GM18870 (cell line): Measurements from ENCODE around the gene GREB1.

Experiments
- ATAC-seq: cut with Tn5 transposase; IDR thresholded peaks from one replicate; pipeline ENCODE4 v1.9.1; 2021; ENCODE audit warnings: moderate library complexity; ENCODE audit not compliant: unreplicated experiment

The GREB1 gene

GRCh38 chr2:11596801-11597200 lies 63.0 kb downstream of the GREB1 start:
- ATAC-seq = no peak

- ATAC-seq = no peak
Measured at GRCh38 chr2:11597538-11598225, 63.8 kb downstream of the GREB1 start.

- no peak for ATAC-seq
Measured at GRCh38 chr2:11598228-11598731, 64.4 kb downstream of the GREB1 start.

DNA sequence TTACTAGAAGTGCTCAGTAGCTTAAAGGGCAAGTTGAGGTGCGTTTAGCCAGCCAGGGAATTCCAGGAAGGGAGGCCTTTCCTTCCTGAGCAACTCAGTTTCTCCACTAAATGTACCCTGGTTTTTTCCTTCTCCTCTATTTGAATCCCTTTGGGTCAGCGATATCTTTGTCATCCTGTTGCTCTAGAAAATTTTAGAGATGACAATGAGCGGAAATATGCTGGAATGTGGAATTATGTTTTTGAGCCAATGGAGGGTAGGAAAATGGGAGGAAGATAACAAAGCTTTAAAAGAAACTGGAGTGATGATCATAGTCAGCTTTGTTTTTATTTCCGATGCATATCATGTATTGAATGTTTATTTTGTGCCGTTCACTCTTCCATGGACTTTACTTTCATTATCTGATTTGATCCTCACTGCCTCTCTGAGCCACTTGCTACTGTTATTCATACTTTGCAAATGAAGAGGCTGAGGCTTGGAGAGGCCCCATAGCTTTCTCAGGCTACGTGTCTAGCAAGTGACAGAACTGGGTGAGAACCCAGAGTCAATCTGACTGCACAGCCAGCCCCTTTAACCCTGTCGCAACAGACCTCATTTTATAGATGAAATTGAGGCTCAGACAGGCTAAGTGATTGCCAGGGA lies 68.8 kb downstream of the GREB1 start:
- no peak for ATAC-seq

GRCh38 chr2:11610624-11611242 lies 76.9 kb downstream of the GREB1 start:
- ATAC-seq = no peak

- no peak for ATAC-seq
Measured at GRCh38 chr2:11611251-11611650, 77.4 kb downstream of the GREB1 start.

- no peak for ATAC-seq
Measured at GRCh38 chr2:11612553-11613215, 78.8 kb downstream of the GREB1 start.

- ATAC-seq = no peak
Measured at GRCh38 chr2:11613297-11613696, 79.5 kb downstream of the GREB1 start.

DNA sequence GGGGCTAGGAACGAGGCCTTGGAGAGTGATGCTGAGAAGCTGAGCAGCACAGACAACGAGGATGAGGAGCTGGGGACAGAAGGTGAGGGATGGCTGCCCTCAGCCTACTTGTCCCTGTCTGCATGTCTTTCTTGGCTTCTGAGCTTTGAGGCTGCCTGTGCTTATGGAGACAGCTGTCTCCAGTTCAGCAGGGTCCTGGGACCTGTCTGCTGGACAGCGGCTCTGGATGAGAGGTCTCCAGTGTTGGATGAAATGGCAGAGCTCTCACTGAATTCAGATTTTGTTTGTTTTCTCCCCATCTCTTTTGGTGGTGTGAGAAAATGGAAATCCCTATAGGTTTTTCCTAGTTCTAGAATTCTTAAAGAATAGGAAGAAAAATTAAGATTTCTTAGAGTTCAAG lies 81.4 kb downstream of the GREB1 start:
- ATAC-seq = no peak

DNA sequence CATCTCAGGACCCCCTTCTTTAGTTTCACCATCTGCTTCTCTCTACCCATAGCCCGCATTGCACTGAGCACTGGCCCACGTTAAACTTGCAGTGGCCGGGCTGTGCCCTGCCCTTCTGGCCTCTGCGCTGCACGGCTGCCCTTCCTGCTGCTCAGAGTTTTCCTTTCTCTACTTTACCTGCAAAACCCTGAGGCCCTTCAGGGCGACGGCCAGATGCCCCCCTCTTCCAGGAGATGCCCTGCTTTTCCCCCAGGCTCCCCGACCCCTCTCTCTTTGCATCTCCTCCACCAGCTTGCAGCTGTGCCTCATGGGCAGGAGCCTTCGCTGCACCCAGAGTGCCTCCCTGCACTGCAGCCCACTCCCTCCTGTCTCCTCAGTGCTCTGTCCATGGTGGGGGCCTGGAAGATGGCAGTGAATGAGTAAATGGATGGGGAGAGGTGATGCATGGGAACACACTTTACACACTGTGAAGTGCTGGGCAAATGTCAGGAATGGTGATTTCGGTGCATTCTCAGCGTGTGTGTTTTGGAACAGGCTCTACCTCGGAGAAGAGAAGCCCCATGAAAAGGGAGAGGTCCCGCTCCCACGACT lies 82.3 kb downstream of the GREB1 start:
- no peak for ATAC-seq

GRCh38 chr2:11616851-11617415 lies 83.1 kb downstream of the GREB1 start:
- ATAC-seq = no peak

DNA sequence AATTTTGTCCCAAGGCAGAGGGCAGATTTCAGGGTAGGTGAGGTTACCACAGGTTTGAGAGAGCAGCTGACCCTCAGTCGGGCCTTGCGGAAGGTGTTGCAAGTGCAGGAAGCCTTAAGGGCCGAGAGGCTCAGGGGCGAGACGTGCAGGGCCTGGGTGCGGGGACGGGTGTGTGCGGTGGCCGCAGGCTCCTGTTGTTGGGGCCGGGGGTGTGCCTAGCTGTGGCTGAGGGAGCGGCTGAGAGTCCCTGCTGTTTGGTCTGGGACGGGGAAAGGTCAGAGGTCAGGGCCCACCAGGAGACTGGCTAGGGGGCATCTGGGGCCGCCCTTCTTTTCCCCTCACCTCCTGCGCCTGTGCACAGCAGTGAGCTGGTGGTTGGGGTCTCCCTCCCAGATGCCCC lies 83.7 kb downstream of the GREB1 start:
- no peak for ATAC-seq

- no peak for ATAC-seq
Measured at GRCh38 chr2:11617984-11618707, 84.3 kb downstream of the GREB1 start.

DNA sequence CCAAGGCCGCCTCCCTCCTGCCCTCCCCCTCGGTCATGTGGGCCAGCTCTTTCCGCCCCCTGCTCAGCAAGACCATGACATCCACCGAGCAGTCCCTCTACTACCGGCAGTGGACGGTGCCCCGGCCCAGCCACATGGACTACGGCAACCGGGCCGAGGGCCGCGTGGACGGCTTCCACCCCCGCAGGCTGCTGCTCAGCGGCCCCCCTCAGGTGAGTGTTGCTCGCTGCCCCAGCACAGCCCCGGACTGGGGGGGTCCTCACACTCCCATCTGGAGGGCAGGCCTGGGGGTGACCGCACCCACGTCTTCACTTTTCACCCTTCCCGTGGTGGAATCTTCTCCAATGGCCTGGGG lies 84.8 kb downstream of the GREB1 start:
- no peak for ATAC-seq

- ATAC-seq = no peak
Measured at GRCh38 chr2:11621410-11621809, 87.6 kb downstream of the GREB1 start.

- ATAC-seq = no peak
Measured at GRCh38 chr2:11622611-11623010, 88.8 kb downstream of the GREB1 start.

GRCh38 chr2:11624893-11625292 lies 91.0 kb downstream of the GREB1 start:
- no peak for ATAC-seq

DNA sequence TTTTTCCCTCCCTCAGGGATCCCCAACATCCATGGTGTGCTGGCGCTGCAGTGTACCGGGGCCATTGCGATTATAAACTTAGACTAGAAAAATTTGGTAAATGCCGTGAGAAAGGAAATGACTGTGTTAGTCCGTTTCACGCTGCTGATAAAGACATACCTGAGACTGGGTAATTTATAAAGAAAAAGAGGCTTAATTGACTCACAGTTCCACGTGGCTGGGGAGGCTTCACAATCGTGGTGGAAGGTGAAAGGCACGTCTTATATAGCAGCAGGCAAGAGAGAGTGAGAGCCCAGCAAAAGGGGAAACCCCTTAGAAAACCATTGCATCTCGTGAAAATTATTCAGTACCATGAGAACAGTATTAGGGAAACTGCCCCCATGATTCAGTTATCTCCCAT lies 91.8 kb downstream of the GREB1 start:
- ATAC-seq = no peak

DNA sequence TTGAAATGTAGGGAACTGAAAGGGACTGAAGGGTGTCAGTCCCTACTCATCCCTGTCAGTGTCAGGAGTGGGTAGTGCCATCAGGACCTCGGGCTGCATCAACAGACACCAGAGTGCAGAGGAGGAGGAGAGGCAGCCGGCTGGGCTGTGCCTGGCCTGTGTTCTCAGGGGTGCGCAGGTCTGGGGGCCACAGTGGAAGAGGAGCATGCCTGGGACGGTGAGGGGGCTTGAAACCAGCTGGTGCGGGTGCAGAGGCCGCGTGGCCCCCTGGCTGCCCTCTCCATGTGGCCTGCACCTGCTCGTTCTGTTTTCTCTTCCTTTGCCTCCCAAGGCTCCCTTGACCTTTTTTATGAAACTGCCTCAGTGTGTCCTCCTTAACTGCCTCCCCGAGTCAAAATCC lies 94.8 kb downstream of the GREB1 start:
- no peak for ATAC-seq

DNA sequence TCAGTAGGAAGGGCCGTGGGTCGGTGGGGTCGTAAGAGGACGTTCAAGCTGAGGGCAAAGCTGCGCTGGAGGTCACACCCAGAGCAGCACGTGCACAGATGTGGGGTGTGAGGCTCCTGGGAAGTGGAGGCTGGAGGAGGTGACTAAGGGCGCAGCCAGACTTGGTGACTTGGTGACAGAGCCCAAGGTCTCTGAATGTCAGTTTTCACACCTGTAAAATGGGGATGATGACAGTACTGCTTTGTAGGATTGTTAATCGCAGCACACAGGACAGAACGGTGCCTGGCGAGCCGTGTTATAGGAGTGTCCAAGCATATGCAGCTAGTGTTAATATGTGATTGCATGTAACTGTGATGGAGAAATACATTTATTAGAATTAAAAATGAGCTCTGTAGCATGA lies 95.4 kb downstream of the GREB1 start:
- no peak for ATAC-seq
